Endodermal cell (in vitro differentiated cells): Measurements from ENCODE around the gene TIMD4. TPM values are rescaled to one million over a fixed set of nuclear protein-coding genes. Genes with fewer than 3 reads are reported as not detected.

Source experiments
- DNase-seq: peaks from one replicate; pipeline ENCODE4 v3.0.0-alpha.2; 2017
- H3K27ac ChIP-seq: 2 replicates; pipeline ENCODE4 v1.5.1; 2013; ENCODE audit warnings: mild to moderate bottlenecking, low read depth, low read length, moderate library complexity
- H3K27me3 ChIP-seq: 2 replicates; pipeline ENCODE4 v1.6.1; 2013; ENCODE audit warnings: mild to moderate bottlenecking, low read length, moderate library complexity; ENCODE audit not compliant: insufficient read depth, control insufficient read depth, poor library complexity, severe bottlenecking
- H3K36me3 ChIP-seq: 2 replicates; pipeline ENCODE4 v1.7.0; 2013; ENCODE audit warnings: mild to moderate bottlenecking, low read length, moderate library complexity; ENCODE audit not compliant: control insufficient read depth, insufficient read depth
- H3K4me1 ChIP-seq: one replicate; pipeline ENCODE4 v1.7.0; 2013; ENCODE audit warnings: low read length; ENCODE audit not compliant: control insufficient read depth, insufficient read depth
- H3K4me3 ChIP-seq: 2 replicates; pipeline ENCODE4 v1.5.1; 2013; ENCODE audit warnings: mild to moderate bottlenecking, low read length, moderate library complexity
- H3K9ac ChIP-seq: 2 replicates; pipeline ENCODE4 v1.6.1; 2013; ENCODE audit warnings: mild to moderate bottlenecking, low read length, moderate library complexity; ENCODE audit not compliant: poor library complexity, severe bottlenecking; ENCODE audit errors: extremely low read depth
- H3K9me3 ChIP-seq: 2 replicates; pipeline ENCODE4 v1.6.1; 2013; ENCODE audit warnings: mild to moderate bottlenecking, low read length, moderate library complexity; ENCODE audit not compliant: control insufficient read depth
- H3K27ac Mint-ChIP-seq: 2 replicates; pipeline ENCODE4 v1.8.0; 2020; ENCODE audit warnings: mixed read lengths
- H3K27me3 Mint-ChIP-seq: 2 replicates; pipeline ENCODE4 v1.8.0; 2021; ENCODE audit warnings: mild to moderate bottlenecking, mixed read lengths; ENCODE audit not compliant: insufficient read depth
- H3K36me3 Mint-ChIP-seq: 2 replicates; pipeline ENCODE4 v1.8.0; 2020; ENCODE audit warnings: low read depth, mixed read lengths
- H3K4me1 Mint-ChIP-seq: 2 replicates; pipeline ENCODE4 v1.8.0; 2020; ENCODE audit warnings: mixed read lengths
- H3K4me3 Mint-ChIP-seq: 2 replicates; pipeline ENCODE4 v1.8.0; 2020; ENCODE audit warnings: mild to moderate bottlenecking, moderate library complexity, mixed read lengths
- H3K9me3 Mint-ChIP-seq: 2 replicates; pipeline ENCODE4 v1.8.0; 2020; ENCODE audit warnings: mild to moderate bottlenecking, mixed read lengths
- CTCF ChIP-seq: fragments of 200-600 bp; sonication (generic); conservative IDR thresholded peaks from 2 replicates; pipeline ENCODE4 v1.5.0; 2021; ENCODE audit warnings: antibody characterized with exemption, mild to moderate bottlenecking
- WGBS, 2 experiments: methylation state at CpG; one replicate each; pipeline versions ENCODE4 v1.1.5 to v1.1.7; 2013; ENCODE audit warnings: missing lambda C conversion rate in 2 of 2, mixed read lengths in 1 of 2; ENCODE audit not compliant: insufficient coverage in 1 of 2, insufficient read length in 1 of 2; 5-methylcytosine and 5-hydroxymethylcytosine counted together
- total RNA-seq, 2 donors: library from RNA; stranded (reverse); fragmentation: NEBNext Ultra II Directional in 1 of 2; extraction: Animal tissue kit (Norgen Biotek cat#: 25700) in 1 of 2; gene quantifications; 2 replicates in 1 of 2; 3 replicates in 1 of 2; pipeline ENCODE4 v1.2.1, GENCODE V29; 2021

The TIMD4 gene
- total RNA-seq, 2 donors from 2014 or later = not detected

GRCh38 chr5:156906807-156907206 lies 56.2 kb downstream of the TIMD4 start:
- H3K9me3 ChIP-seq = no peaks in the 10 kb centered on the region
- no peaks in the 10 kb centered on the region for H3K36me3 ChIP-seq
- no peaks in the 10 kb centered on the region for H3K27me3 Mint-ChIP-seq
- H3K4me3 ChIP-seq = no peak overlapping the region
- H3K27ac ChIP-seq = no peak overlapping the region
- no peak overlapping the region for H3K9ac ChIP-seq
- no peaks in the 10 kb centered on the region for H3K4me1 ChIP-seq
- 88% methylated on average over 2 to 3 of the region's 3 CpGs for WGBS, 2 experiments
- H3K9me3 Mint-ChIP-seq = no peaks in the 10 kb centered on the region
- TF ChIP-seq CTCF = no peak
- no peak overlapping the region for H3K27ac Mint-ChIP-seq
- peaks cover 5% of the 10 kb centered on the region for H3K4me1 Mint-ChIP-seq
- H3K36me3 Mint-ChIP-seq = no peaks in the 10 kb centered on the region
- H3K4me3 Mint-ChIP-seq = no peak overlapping the region
- no peak for DNase-seq
- no peaks in the 10 kb centered on the region for H3K27me3 ChIP-seq

- Mint-ChIP-seq H3K36me3 (no peaks in the 10 kb centered on the region), H3K4me3 (no peak overlapping the region), H3K27ac (no peak overlapping the region), H3K9me3 (no peaks in the 10 kb centered on the region), H3K4me1 (peaks cover 4% of the 10 kb centered on the region), H3K27me3 (no peaks in the 10 kb centered on the region)
- Histone ChIP-seq H3K9me3 (no peaks in the 10 kb centered on the region), H3K4me1 (no peaks in the 10 kb centered on the region), H3K27me3 (no peaks in the 10 kb centered on the region), H3K9ac (no peak overlapping the region), H3K27ac (no peak overlapping the region), H3K36me3 (no peaks in the 10 kb centered on the region), H3K4me3 (no peak overlapping the region)
- WGBS, 2 experiments = 83 to 91% methylated on average over 5 to 7 of the region's 7 CpGs
- no peak for TF ChIP-seq CTCF
- DNase-seq = no peak
Measured at GRCh38 chr5:156896546-156896945, 66.5 kb downstream of the TIMD4 start.

GRCh38 chr5:156893517-156893916 lies 69.5 kb downstream of the TIMD4 start:
- Histone ChIP-seq H3K4me1 (no peaks in the 10 kb centered on the region), H3K36me3 (no peaks in the 10 kb centered on the region), H3K4me3 (no peak overlapping the region), H3K27me3 (no peaks in the 10 kb centered on the region), H3K27ac (no peak overlapping the region), H3K9ac (no peak overlapping the region), H3K9me3 (no peaks in the 10 kb centered on the region)
- H3K4me1 Mint-ChIP-seq = peaks cover 12% of the 10 kb centered on the region
- no peaks in the 10 kb centered on the region for H3K36me3 Mint-ChIP-seq
- H3K9me3 Mint-ChIP-seq = no peaks in the 10 kb centered on the region
- no peak for TF ChIP-seq CTCF
- no peak for DNase-seq
- H3K4me3 Mint-ChIP-seq = no peak overlapping the region
- no peaks in the 10 kb centered on the region for H3K27me3 Mint-ChIP-seq
- no peak overlapping the region for H3K27ac Mint-ChIP-seq
- 86% methylated on average over 1 of the region's 1 CpG; no CpG with 5 or more reads in 1 of the 2 experiments for WGBS, 2 experiments
